Iris pigment epithelial cell (primary cell): Measurements from ENCODE around the gene DIP2C.
A peak's percentile ranks its signal among the peaks of the same experiment; 100 is the strongest.
"Not testable (repeated sequence)": the region's sequence is repeated elsewhere in the genome, so short reads cannot be mapped to it uniquely, and the experiment has no call there.

ENCODE experiments used
- DNase-seq: peaks from one replicate; pipeline ENCODE4 v3.0.0-alpha.2; 2011; ENCODE audit warnings: low read depth

DIP2C gene

DNA sequence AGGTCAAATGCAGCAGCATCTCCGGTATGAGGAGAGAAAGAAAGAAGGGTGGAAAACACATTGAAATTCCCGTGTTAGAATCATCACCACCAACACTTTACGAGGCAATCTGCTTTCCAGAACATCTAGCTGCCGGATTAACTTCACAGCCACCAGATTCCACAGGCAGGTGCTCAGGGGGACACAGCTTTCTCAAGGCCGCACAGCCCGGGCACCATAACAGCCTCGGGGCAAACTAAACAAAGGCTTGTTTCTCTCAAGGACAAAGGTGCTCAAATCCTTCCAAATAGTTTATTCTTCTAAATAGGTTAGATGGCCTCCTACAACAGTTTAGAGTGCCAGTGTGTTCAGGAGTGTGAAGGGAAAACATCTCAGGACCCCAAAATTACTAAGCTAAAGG is 156.3 kb downstream of the DIP2C start:
- DNase-seq, result no peak

GRCh38 chr10:532331-532730 is 157.1 kb downstream of the DIP2C start:
- not testable (repeated sequence) for DNase-seq

DNA sequence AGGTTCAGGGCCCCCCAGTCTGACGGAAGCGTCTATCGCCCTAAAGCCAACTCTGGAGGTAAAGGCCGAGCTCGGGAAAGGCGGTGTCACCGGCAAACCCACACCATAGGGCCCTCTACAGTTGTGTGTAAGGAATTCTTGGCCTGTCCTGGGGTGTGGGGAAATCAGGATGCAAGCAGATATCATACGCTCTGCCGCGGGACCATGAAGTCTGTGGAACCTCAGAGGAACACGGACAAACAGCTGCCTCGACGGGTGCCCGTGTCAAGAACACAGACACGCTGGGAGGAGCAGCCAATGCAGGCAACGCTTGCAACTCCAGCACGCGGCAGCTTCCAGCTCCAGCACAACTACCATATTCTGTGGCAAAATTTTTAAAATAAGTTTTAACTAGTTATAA is 157.9 kb downstream of the DIP2C start:
- no peak for DNase-seq

- DNase-seq, result no peak
These were observed 158.8 kb downstream of the DIP2C start for GRCh38 chr10:530717-531116.

DNA sequence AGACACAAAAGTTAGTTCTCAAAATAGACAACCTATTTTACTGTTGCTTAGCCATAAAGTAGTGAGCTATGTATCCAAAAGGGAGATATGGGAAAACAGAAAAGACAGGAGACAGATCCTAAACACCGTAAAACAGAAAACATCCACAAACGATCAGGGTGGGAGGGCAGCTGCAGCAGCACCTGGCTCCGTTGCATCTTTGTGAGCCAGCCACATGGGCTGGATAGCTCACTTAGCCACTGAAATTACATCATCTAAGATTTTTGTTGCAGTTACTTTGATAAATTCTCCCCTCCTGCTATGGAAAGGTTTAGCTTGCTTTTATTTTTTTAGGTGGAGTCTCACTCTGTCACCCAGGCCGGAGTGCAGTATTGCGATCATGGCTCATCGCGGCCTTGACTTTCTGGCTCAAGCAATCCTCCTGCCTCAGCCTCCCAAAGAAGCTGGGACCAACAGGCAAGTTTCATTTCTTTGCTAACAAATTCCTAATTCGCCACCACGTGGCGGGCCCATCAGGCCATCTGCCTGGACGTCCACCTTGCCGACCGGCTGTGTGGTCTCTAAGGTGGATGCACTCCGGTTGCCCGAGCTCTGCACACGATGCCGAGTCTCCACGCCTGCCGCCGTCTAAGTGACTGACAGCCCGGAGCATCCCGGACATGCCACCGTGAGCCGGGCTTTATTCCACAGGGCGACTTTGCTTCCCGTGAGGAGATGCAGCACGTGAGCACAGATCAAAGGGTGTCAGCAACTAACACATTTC is 159.8 kb downstream of the DIP2C start:
- DNase-seq, result no peak

GRCh38 chr10:528173-529165 is 161.0 kb downstream of the DIP2C start:
- DNase-seq, result no peak

DNA sequence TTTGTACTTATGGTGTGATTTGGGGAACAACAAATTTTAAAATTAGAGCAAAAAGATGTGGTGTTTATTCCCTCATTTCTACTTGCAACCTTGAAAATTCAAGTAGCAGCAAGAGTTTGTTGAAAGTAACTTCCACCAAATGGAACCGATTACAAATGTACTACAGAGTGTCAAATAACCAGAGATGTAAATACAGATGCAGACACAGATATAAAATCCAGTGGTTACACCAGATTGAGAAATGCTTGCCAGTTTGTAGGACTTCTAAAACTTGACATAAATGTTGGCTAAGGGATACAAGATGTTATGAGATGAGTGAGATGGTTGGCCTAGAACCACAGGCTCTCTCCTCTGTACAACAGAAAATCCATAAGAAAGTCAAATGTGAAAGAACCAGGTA is 162.1 kb downstream of the DIP2C start:
- peak; percentile 14 for DNase-seq

- no peak for DNase-seq
These were observed 162.7 kb downstream of the DIP2C start for GRCh38 chr10:526651-527312.

DNA sequence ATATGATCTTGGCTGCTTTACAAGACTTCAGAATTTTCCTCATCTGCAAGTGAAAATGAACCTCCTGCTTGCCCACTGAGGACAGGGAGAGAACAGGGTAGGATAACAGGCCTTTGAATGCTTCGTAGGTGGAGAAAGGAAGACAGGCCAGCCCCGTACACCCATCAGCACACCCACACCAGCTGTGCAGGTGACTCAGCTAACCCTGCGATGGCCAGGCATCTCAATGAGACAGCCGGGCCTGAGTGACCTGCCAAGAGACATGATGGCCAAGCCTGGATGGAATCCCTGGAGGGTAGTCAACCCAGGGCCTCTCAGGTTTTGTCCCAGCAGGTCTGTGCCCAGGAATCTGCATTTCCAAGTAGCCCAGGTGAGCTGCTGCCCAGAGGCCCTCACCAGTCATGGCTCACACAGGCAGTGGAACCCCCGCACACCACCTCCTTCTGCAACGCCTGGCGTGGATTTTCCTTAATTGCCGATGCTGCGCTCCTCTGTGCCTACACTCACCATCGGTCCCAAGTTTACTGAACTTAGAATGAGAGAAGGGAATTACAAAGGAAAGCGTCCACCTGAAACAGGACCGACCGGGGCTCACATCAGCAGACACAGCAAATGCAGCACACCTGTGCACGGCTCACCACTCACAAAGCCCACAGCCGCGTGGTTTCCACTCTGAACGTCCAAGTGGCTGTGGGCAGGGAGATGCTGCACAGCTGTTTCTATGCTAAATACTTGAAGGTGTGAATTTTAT is 163.7 kb downstream of the DIP2C start:
- DNase-seq, result peak; percentile 20

DNA sequence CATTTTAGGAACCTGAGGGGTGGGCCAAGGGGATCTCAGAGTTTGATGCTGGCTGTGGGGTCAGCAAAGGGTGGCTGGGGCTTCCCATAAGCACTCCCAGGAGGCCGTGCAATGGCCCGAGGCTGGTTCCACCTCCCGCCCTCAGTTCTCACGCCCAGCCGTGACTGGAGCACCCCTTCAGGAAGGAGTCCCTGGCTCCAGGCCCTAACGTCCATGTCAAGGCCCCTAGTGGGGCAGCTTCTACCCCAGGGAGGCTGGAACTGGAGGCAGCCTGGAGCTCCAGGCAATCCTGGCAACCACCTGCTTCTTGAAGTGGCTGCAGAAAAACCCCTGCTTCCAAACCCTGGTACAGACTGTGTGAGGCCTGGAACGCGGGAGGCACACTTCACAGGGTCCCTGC is 165.5 kb downstream of the DIP2C start:
- no peak for DNase-seq

- no peak for DNase-seq
These were observed 167.1 kb downstream of the DIP2C start for GRCh38 chr10:522350-522749.

- no peak for DNase-seq
These were observed 167.9 kb downstream of the DIP2C start for GRCh38 chr10:521261-522250.

DNA sequence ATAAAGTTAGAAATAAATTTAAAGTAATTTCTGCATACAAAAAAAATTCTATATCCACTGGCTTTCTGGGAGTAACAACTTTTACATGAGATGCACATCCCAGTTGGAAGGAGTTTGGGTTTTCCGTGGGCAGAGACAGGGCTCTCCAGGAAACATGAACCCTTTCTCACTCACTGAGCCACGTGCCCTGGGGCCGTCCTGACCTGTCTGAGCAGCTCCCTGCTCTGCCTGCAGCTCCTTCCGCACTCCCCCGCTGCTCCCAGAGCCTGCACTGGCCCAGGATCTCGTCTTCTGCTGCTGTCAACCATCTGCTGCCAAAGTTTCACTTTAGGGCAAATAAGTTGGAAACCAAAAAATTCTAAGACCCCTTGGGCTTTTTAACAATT is 169.1 kb downstream of the DIP2C start:
- DNase-seq, result peak; percentile 17

- no peak for DNase-seq
These were observed 169.6 kb downstream of the DIP2C start for GRCh38 chr10:519716-520401.

DNA sequence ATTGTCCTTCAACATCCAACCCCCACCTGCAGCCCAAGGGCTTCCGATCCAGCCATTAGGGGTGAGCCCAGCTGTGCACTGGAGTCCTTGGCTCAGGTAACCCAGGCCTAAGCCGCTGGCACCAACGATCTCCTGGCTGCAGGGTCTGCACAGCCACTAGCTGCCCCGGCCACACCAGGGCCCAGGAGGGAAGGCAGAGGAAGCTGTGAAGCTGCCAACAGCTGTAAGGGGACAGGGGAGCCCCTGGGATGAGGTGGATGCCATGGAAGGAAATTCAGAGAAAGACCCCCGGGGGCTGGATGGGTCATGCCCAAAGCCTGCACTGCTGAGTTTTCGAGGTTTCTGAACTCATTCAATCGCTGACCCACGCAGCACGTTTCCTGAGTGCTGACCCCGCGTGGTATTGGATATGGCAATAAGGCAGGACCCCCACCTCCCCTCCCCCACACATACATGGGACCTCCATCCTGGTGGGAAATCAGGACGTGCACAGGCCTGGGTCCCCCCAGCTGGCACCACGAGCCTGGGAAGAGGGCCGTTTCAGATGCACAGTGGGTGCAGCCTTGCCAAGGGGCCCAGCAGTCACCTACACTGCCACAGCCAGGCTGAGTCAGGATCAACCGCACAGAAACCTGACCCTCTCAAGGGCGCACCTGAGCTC is 170.3 kb downstream of the DIP2C start:
- no peak for DNase-seq

- no peak for DNase-seq
These were observed 171.5 kb downstream of the DIP2C start for GRCh38 chr10:517872-518475.

GRCh38 chr10:517241-517830 is 172.1 kb downstream of the DIP2C start:
- DNase-seq, result no peak

DNA sequence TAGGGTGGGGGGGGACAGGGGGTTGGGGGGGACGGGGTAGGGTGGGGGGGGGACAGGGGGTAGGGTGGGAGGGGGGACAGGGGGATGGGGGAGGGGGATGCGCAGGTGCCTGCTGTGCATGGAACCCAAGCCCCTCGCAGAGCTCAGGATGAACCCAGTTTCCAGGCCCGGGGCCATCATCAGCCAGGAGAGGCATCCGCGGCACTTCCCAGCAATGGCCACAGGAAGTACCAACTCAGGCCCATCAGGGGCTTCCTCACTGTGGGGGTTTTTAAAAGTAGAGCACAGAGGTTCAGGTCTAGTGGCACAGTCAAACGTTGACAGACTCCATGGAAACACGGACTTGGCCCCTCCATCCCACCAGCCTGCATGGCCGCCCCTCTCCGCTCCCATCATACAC is 172.7 kb downstream of the DIP2C start:
- DNase-seq, result no peak

DNA sequence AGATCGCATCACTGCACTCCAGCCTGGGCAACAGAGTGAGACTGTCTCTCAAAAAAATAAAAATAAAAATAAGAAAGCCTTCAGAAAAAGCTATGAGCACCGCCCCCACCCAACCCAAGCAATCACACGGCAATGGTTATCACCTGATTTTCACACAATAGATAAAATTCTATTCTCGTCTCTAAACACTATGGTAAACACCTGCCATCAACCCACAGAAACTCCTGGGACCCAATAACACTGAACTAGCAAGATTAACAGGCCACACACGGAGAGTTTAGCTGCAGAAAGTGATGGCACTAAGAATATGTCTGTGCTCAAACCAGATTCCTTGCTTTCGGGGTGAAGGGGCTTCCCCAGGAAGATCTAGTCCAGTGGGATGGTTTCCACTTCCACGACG is 173.8 kb downstream of the DIP2C start:
- no peak for DNase-seq
